H9 (cell line): Measurements from ENCODE around the gene DNAH8. TPM values are rescaled to one million over a fixed set of nuclear protein-coding genes. Genes with fewer than 3 reads are reported as not detected.

Experiments used
- DNase-seq: peaks from one replicate; pipeline ENCODE4 v3.0.0-alpha.2; 2017
- H2AFZ ChIP-seq: one replicate; pipeline ENCODE4 v1.6.1; 2013; ENCODE audit warnings: mild to moderate bottlenecking, low read length, control low read depth, moderate library complexity
- H2AK5ac ChIP-seq: 2 replicates; pipeline ENCODE4 v1.6.1; 2013; ENCODE audit warnings: low read length, control low read depth, mixed read lengths; ENCODE audit not compliant: insufficient read length
- H2BK120ac ChIP-seq: one replicate; pipeline ENCODE4 v1.6.1; 2013; ENCODE audit warnings: low read depth, mild to moderate bottlenecking, low read length, control low read depth, inconsistent platforms; ENCODE audit not compliant: poor library complexity, severe bottlenecking
- H2BK12ac ChIP-seq: 2 replicates; pipeline ENCODE4 v1.6.1; 2013; ENCODE audit warnings: low read length, control low read depth, mixed read lengths, low read depth; ENCODE audit not compliant: insufficient read length
- H2BK15ac ChIP-seq: 2 replicates; pipeline ENCODE4 v1.6.1; 2013; ENCODE audit warnings: low read depth, low read length, control low read depth
- H2BK20ac ChIP-seq: one replicate; pipeline ENCODE4 v1.6.1; 2013; ENCODE audit warnings: low read depth, mild to moderate bottlenecking, low read length, control low read depth, inconsistent platforms; ENCODE audit not compliant: poor library complexity, severe bottlenecking
- H2BK5ac ChIP-seq: 2 replicates; pipeline ENCODE4 v1.6.1; 2013; ENCODE audit warnings: low read length, control low read depth, mixed read lengths; ENCODE audit not compliant: insufficient read length
- H3K14ac ChIP-seq: 2 replicates; pipeline ENCODE4 v1.6.1; 2013; ENCODE audit warnings: low read length, control low read depth; ENCODE audit not compliant: insufficient read depth
- H3K18ac ChIP-seq: 2 replicates; pipeline ENCODE4 v1.6.1; 2013; ENCODE audit warnings: low read depth, mild to moderate bottlenecking, mixed read lengths, low read length, control low read depth; ENCODE audit not compliant: insufficient read length
- H3K23ac ChIP-seq: 2 replicates; pipeline ENCODE4 v1.6.1; 2013; ENCODE audit warnings: low read length, control low read depth, mixed read lengths, low read depth; ENCODE audit not compliant: insufficient read length
- H3K23me2 ChIP-seq: 2 replicates; pipeline ENCODE4 v1.6.1; 2013; ENCODE audit warnings: low read depth, mild to moderate bottlenecking, mixed read lengths, low read length, control low read depth; ENCODE audit not compliant: insufficient read length, poor library complexity, severe bottlenecking
- H3K27ac ChIP-seq: 2 replicates; pipeline ENCODE4 v1.5.1; 2013; ENCODE audit warnings: low read length, control low read depth, mixed read lengths, low read depth; ENCODE audit not compliant: insufficient read length
- H3K27me3 ChIP-seq: 2 replicates; pipeline ENCODE4 v1.6.1; 2013; ENCODE audit warnings: low read length, control low read depth, inconsistent platforms; ENCODE audit not compliant: insufficient read depth
- H3K4ac ChIP-seq: 2 replicates; pipeline ENCODE4 v1.6.1; 2013; ENCODE audit warnings: low read depth, mild to moderate bottlenecking, control low read depth, inconsistent platforms, low read length, moderate library complexity
- H3K4me1 ChIP-seq: 2 replicates; pipeline ENCODE4 v1.6.1; 2013; ENCODE audit warnings: low read length, control low read depth, inconsistent platforms; ENCODE audit not compliant: insufficient read depth
- H3K4me2 ChIP-seq: 2 replicates; pipeline ENCODE4 v1.6.1; 2013; ENCODE audit warnings: low read length, control low read depth, mixed read lengths; ENCODE audit not compliant: insufficient read length, insufficient read depth
- H3K56ac ChIP-seq: 2 replicates; pipeline ENCODE4 v1.6.1; 2013; ENCODE audit warnings: low read depth, mild to moderate bottlenecking, mixed read lengths, low read length, control low read depth; ENCODE audit not compliant: insufficient read length
- H3K79me1 ChIP-seq: 2 replicates; pipeline ENCODE4 v1.6.1; 2013; ENCODE audit warnings: low read depth, mild to moderate bottlenecking, moderate library complexity, low read length, control low read depth, inconsistent platforms; ENCODE audit not compliant: insufficient read depth, poor library complexity, severe bottlenecking
- H3K79me2 ChIP-seq: 2 replicates; pipeline ENCODE4 v1.6.1; 2013; ENCODE audit warnings: low read length, control low read depth, inconsistent platforms; ENCODE audit not compliant: insufficient read depth
- H3K9ac ChIP-seq: 2 replicates; pipeline ENCODE4 v1.6.1; 2013; ENCODE audit warnings: low read length, control low read depth, mixed read lengths; ENCODE audit not compliant: insufficient read length; ENCODE audit errors: extremely low read depth
- H3K9me3 ChIP-seq: one replicate; pipeline ENCODE4 v1.6.1; 2013; ENCODE audit warnings: low read depth, low read length, inconsistent platforms; ENCODE audit not compliant: control insufficient read depth
- H3T11ph ChIP-seq: one replicate; pipeline ENCODE4 v1.6.1; 2013; ENCODE audit warnings: mild to moderate bottlenecking, low read length, control low read depth, inconsistent platforms
- H4K20me1 ChIP-seq: one replicate; pipeline ENCODE4 v1.6.1; 2013; ENCODE audit not compliant: control insufficient read depth, insufficient read length, insufficient read depth
- H4K5ac ChIP-seq: 2 replicates; pipeline ENCODE4 v1.6.1; 2013; ENCODE audit warnings: low read depth, mild to moderate bottlenecking, mixed read lengths, low read length, control low read depth; ENCODE audit not compliant: insufficient read length
- H4K8ac ChIP-seq: replicated peaks from 2 replicates; pipeline ENCODE4 v1.6.1; 2013; ENCODE audit warnings: low read length, control low read depth, mixed read lengths, low read depth; ENCODE audit not compliant: insufficient read length
- H4K91ac ChIP-seq: 2 replicates; pipeline ENCODE4 v1.6.1; 2013; ENCODE audit warnings: low read depth, mild to moderate bottlenecking, moderate library complexity, mixed read lengths, low read length, control low read depth; ENCODE audit not compliant: insufficient read length
- H3K27ac Mint-ChIP-seq, 3 experiments: 2 replicates in 2 of 3; 3 replicates in 1 of 3; pipeline ENCODE4 v1.8.0; 2020 to 2021; ENCODE audit warnings: mixed read lengths in 3 of 3, mild to moderate bottlenecking in 1 of 3, moderate library complexity in 1 of 3
- H3K27me3 Mint-ChIP-seq: 2 replicates; pipeline ENCODE4 v1.8.0; 2021; ENCODE audit warnings: low read depth, mild to moderate bottlenecking, moderate library complexity, mixed read lengths
- H3K36me3 Mint-ChIP-seq, 3 experiments: 2 replicates in 2 of 3; 3 replicates in 1 of 3; pipeline ENCODE4 v1.8.0; 2020 to 2021; ENCODE audit warnings: low read depth in 3 of 3, mixed read lengths in 3 of 3; ENCODE audit not compliant: insufficient read depth in 1 of 3
- H3K4me1 Mint-ChIP-seq, 2 experiments: 2 replicates each; pipeline ENCODE4 v1.8.0; 2020; ENCODE audit warnings: mixed read lengths in 2 of 2
- H3K4me3 Mint-ChIP-seq, 2 experiments: 2 replicates in 1 of 2; 3 replicates in 1 of 2; pipeline ENCODE4 v1.8.0; 2020 to 2021; ENCODE audit warnings: mild to moderate bottlenecking in 2 of 2, mixed read lengths in 2 of 2, moderate library complexity in 1 of 2
- H3K9me3 Mint-ChIP-seq, 2 experiments: 2 replicates in 1 of 2; 3 replicates in 1 of 2; pipeline ENCODE4 v1.8.0; 2020; ENCODE audit warnings: mild to moderate bottlenecking in 2 of 2, mixed read lengths in 2 of 2, moderate library complexity in 1 of 2
- CTCF ChIP-seq: fragments of 200-600 bp; sonication (generic); conservative IDR thresholded peaks from 3 replicates; pipeline ENCODE4 v1.8.0; 2021; ENCODE audit warnings: antibody characterized with exemption, mild to moderate bottlenecking
- total RNA-seq: library from RNA; stranded (reverse); gene quantifications from 2 replicates; pipeline ENCODE4 v1.2.1, GENCODE V29; 2021

Gene DNAH8
- total RNA-seq, 1 experiment from 2014 or later, result not detected

- Histone ChIP-seq H3K79me2 (no peaks in the 10 kb centered on the region), H2BK120ac (no peak overlapping the region), H2AFZ (no peak overlapping the region), H2BK15ac (no peak overlapping the region), H2BK20ac (no peak overlapping the region), H3K23ac (no peak overlapping the region), H3K9me3 (no peaks in the 10 kb centered on the region), H3K14ac (no peak overlapping the region), H3K27ac (no peak overlapping the region), H3K23me2 (no peaks in the 10 kb centered on the region), H2BK5ac (no peak overlapping the region), H3K56ac (no peak overlapping the region), H3K27me3 (no peaks in the 10 kb centered on the region), H3K4me2 (no peak overlapping the region), H4K91ac (no peak overlapping the region), H3K4ac (no peak overlapping the region), H3K18ac (no peak overlapping the region), H4K8ac (no peak overlapping the region), H3T11ph (no peak overlapping the region), H4K5ac (no peak overlapping the region), H2BK12ac (no peak overlapping the region), H2AK5ac (no peak overlapping the region), H3K79me1 (no peaks in the 10 kb centered on the region), H4K20me1 (no peaks in the 10 kb centered on the region), H3K4me1 (no peaks in the 10 kb centered on the region), H3K9ac (no peak overlapping the region)
- Mint-ChIP-seq H3K9me3 (peaks cover 3 to 5% of the 10 kb centered on the region in 2 experiments; a peak in 3 of 5 replicates), H3K4me3 (no peak overlapping the region), H3K4me1 (peaks cover 8 to 12% of the 10 kb centered on the region in 2 experiments), H3K36me3 (0 out of 7 replicates have a peak, but pooled peaks cover 0 to 2% (median 0%) of the 10 kb centered on the region in 3 experiments), H3K27ac (no peak overlapping the region), H3K27me3 (no peaks in the 10 kb centered on the region; the same call in 1 of the 2 replicates)
- no peak for TF ChIP-seq CTCF
- DNase-seq, result no peak
Measured at GRCh38 chr6:38762848-38763247, 47.7 kb downstream of the DNAH8 start.
